Measurements from ENCODE around the gene FIGN. TPM values are rescaled to one million over a fixed set of nuclear protein-coding genes. Genes with fewer than 3 reads are reported as not detected.
A peak's percentile ranks its signal among the peaks of the same experiment; 100 is the strongest.

FIGN gene
- total RNA-seq, 2 donors from 2014 or later: 18.6 to 20.5 TPM

DNA sequence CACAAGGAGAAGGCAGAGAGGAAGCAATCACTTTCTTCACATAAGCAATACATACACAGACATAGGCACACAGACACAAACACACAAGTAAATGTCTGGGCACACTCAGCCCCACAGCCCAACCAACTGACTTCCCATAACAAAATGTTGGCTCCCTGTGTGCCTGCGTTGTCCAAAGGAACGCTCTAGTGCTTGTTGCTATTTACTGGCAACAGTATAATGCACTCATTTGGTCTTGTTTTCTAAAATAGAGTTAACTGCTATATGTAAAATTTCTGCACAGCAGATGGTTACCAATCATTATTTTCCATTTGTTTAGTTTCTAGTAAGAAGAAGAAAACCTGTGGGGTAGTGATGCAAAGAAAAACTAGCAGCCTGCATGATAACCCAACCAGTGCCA, 16.5 kb downstream of the FIGN start:
- WGBS, 2 experiments (ENCODE audit: insufficient coverage in 1 of 2, insufficient read length in 1 of 2): 98% methylated on average over 2 of the region's 2 CpGs; no CpG with 5 or more reads in 1 of the 2 experiments
- no peak overlapping the region for H3K4me3 ChIP-seq (ENCODE audit: low read length)
- no peaks in the 10 kb centered on the region for H3K36me3 ChIP-seq (ENCODE audit: control insufficient read depth, insufficient read depth, low read length)
- H3K4me1 Mint-ChIP-seq: peaks cover 23% of the 10 kb centered on the region
- H3K9ac ChIP-seq (ENCODE audit: extremely low read depth, low read length, poor library complexity, severe bottlenecking): no peak overlapping the region
- no peak for DNase-seq
- no peak for TF ChIP-seq CTCF (conservative IDR thresholded peaks at IDR 0.05)
- peak overlapping the region; percentile 27 for H3K27ac ChIP-seq (ENCODE audit: low read depth, low read length)
- no peaks in the 10 kb centered on the region for H3K9me3 ChIP-seq (ENCODE audit: control insufficient read depth, low read length)
- H3K27me3 ChIP-seq (ENCODE audit: control insufficient read depth, insufficient read depth, low read length, poor library complexity, severe bottlenecking): no peaks in the 10 kb centered on the region
- H3K4me3 Mint-ChIP-seq: no peak overlapping the region
- no peaks in the 10 kb centered on the region for H3K9me3 Mint-ChIP-seq
- H3K27ac Mint-ChIP-seq: no peak overlapping the region
- peaks cover 3% of the 10 kb centered on the region for H3K4me1 ChIP-seq (ENCODE audit: control insufficient read depth, insufficient read depth, low read length)
- H3K27me3 Mint-ChIP-seq (ENCODE audit: insufficient read depth): no peaks in the 10 kb centered on the region
- no peaks in the 10 kb centered on the region for H3K36me3 Mint-ChIP-seq (ENCODE audit: low read depth)

GRCh38 chr2:163717993-163718680, 17.7 kb downstream of the FIGN start:
- no peaks in the 10 kb centered on the region for H3K9me3 ChIP-seq (ENCODE audit: control insufficient read depth, low read length)
- TF ChIP-seq CTCF (conservative IDR thresholded peaks at IDR 0.05): no peak
- no peak overlapping the region for H3K4me3 Mint-ChIP-seq
- H3K9ac ChIP-seq (ENCODE audit: extremely low read depth, low read length, poor library complexity, severe bottlenecking): no peak overlapping the region
- no peak overlapping the region for H3K4me3 ChIP-seq (ENCODE audit: low read length)
- peaks cover 6% of the 10 kb centered on the region for H3K4me1 ChIP-seq (ENCODE audit: control insufficient read depth, insufficient read depth, low read length)
- no peak for DNase-seq
- peak overlapping the region; percentile 39 for H3K27ac ChIP-seq (ENCODE audit: low read depth, low read length)
- H3K36me3 ChIP-seq (ENCODE audit: control insufficient read depth, insufficient read depth, low read length): no peaks in the 10 kb centered on the region
- H3K27me3 ChIP-seq (ENCODE audit: control insufficient read depth, insufficient read depth, low read length, poor library complexity, severe bottlenecking): no peaks in the 10 kb centered on the region
- peaks cover 33% of the 10 kb centered on the region for H3K4me1 Mint-ChIP-seq
- H3K9me3 Mint-ChIP-seq: no peaks in the 10 kb centered on the region
- no peaks in the 10 kb centered on the region for H3K36me3 Mint-ChIP-seq (ENCODE audit: low read depth)
- no peaks in the 10 kb centered on the region for H3K27me3 Mint-ChIP-seq (ENCODE audit: insufficient read depth)
- H3K27ac Mint-ChIP-seq: no peak overlapping the region
- WGBS, 2 experiments (ENCODE audit: insufficient coverage in 1 of 2, insufficient read length in 1 of 2): 37% methylated on average over 2 of the region's 2 CpGs; no CpG with 5 or more reads in 1 of the 2 experiments

- H3K9me3 Mint-ChIP-seq: no peaks in the 10 kb centered on the region
- H3K4me3 Mint-ChIP-seq: no peak overlapping the region
- peaks cover 33% of the 10 kb centered on the region for H3K4me1 Mint-ChIP-seq
- no peak for TF ChIP-seq CTCF (conservative IDR thresholded peaks at IDR 0.05)
- Histone ChIP-seq H3K27ac (ENCODE audit: low read depth, low read length) (no peak overlapping the region), H3K9me3 (ENCODE audit: control insufficient read depth, low read length) (no peaks in the 10 kb centered on the region), H3K4me3 (ENCODE audit: low read length) (no peak overlapping the region), H3K27me3 (ENCODE audit: control insufficient read depth, insufficient read depth, low read length, poor library complexity, severe bottlenecking) (no peaks in the 10 kb centered on the region), H3K36me3 (ENCODE audit: control insufficient read depth, insufficient read depth, low read length) (no peaks in the 10 kb centered on the region), H3K4me1 (ENCODE audit: control insufficient read depth, insufficient read depth, low read length) (peaks cover 6% of the 10 kb centered on the region), H3K9ac (ENCODE audit: extremely low read depth, low read length, poor library complexity, severe bottlenecking) (no peak overlapping the region)
- 92 to 95% methylated on average over 4 to 5 of the region's 5 CpGs for WGBS, 2 experiments (ENCODE audit: insufficient coverage in 1 of 2, insufficient read length in 1 of 2)
- H3K27ac Mint-ChIP-seq: no peak overlapping the region
- no peaks in the 10 kb centered on the region for H3K36me3 Mint-ChIP-seq (ENCODE audit: low read depth)
- DNase-seq: no peak
- no peaks in the 10 kb centered on the region for H3K27me3 Mint-ChIP-seq (ENCODE audit: insufficient read depth)
Measured at GRCh38 chr2:163717515-163717914, 18.3 kb downstream of the FIGN start.

Measured in endodermal cell (in vitro differentiated cells).